Natural killer cell (primary cell): ENCODE data around the gene IRF3. TPM values are rescaled to one million over a fixed set of nuclear protein-coding genes. Genes with fewer than 3 reads are reported as not detected.

Source experiments
- ATAC-seq, 3 donors: fragments of 150-1000 bp in 2 of 3; fragments of 200-7000 bp in 1 of 3; cut with Tn5 transposase; 1 replicate in 1 of 3; 2 replicates in 2 of 3; pipeline ENCODE4 v1.10.0; 2021; ENCODE audit warnings: mild to moderate bottlenecking in 2 of 3, moderate library complexity in 2 of 3
- DNase-seq, 2 donors: peaks; one replicate each; pipeline versions ENCODE4 v3.0.0 to v3.0.0-alpha.2; 2013 to 2021; ENCODE audit warnings: mixed read lengths in 1 of 2
- H3K27ac ChIP-seq: one replicate; pipeline ENCODE4 v1.5.1; 2013; ENCODE audit warnings: mild to moderate bottlenecking, low read length
- H3K27me3 ChIP-seq: one replicate; pipeline ENCODE4 v1.6.1; 2013; ENCODE audit warnings: low read length; ENCODE audit not compliant: control insufficient read depth, insufficient read depth
- H3K36me3 ChIP-seq: one replicate; pipeline ENCODE4 v1.6.1; 2013; ENCODE audit warnings: low read length; ENCODE audit not compliant: control insufficient read depth, insufficient read depth
- H3K4me1 ChIP-seq: one replicate; pipeline ENCODE4 v1.6.1; 2013; ENCODE audit warnings: low read length; ENCODE audit not compliant: control insufficient read depth, insufficient read depth
- H3K4me3 ChIP-seq: one replicate; pipeline ENCODE4 v1.5.1; 2013; ENCODE audit warnings: low read length
- H3K9me3 ChIP-seq: one replicate; pipeline ENCODE4 v1.6.1; 2013; ENCODE audit warnings: low read length; ENCODE audit not compliant: control insufficient read depth, insufficient read depth
- H3K27ac Mint-ChIP-seq, 2 donors: one replicate each; pipeline ENCODE4 v1.8.0; 2022; ENCODE audit warnings: mild to moderate bottlenecking in 2 of 2, mixed read lengths in 2 of 2, moderate library complexity in 1 of 2
- H3K27me3 Mint-ChIP-seq, 2 donors: one replicate each; pipeline ENCODE4 v1.8.0; 2022; ENCODE audit warnings: low read depth in 2 of 2, mixed read lengths in 2 of 2
- H3K36me3 Mint-ChIP-seq: one replicate; pipeline ENCODE4 v1.8.0; 2022; ENCODE audit warnings: mixed read lengths
- H3K4me1 Mint-ChIP-seq, 2 donors: one replicate each; pipeline ENCODE4 v1.8.0; 2022; ENCODE audit warnings: mixed read lengths in 2 of 2
- H3K4me3 Mint-ChIP-seq: one replicate; pipeline ENCODE4 v1.8.0; 2022; ENCODE audit warnings: mild to moderate bottlenecking, moderate library complexity, mixed read lengths
- H3K9me3 Mint-ChIP-seq, 2 donors: one replicate each; pipeline ENCODE4 v1.8.0; 2022; ENCODE audit warnings: mixed read lengths in 2 of 2
- WGBS: methylation state at CpG from one replicate; pipeline ENCODE4 v1.1.7; 2013; ENCODE audit warnings: missing lambda C conversion rate; ENCODE audit not compliant: insufficient coverage; 5-methylcytosine and 5-hydroxymethylcytosine counted together
- intact Hi-C: fragments of 100-400 bp; cut with micrococcal nuclease; formaldehyde crosslinking; loops from one replicate; pipeline ENCODE4 v1.14.2; 2022
- total RNA-seq, 4 donors: library from RNA; stranded (reverse); fragments of 120-200 nt in 1 of 4; gene quantifications; one replicate each; pipeline versions ENCODE4 v1.2.3 to v1.2.4, GENCODE V29; 2013 to 2022
- TF ChIP-seq, protein P1 (sequence below): fragments of 200-600 bp; IDR thresholded peaks from one replicate; pipeline ENCODE4 v1.8.0; 2022; ENCODE audit warnings: antibody characterized with exemption

The IRF3 gene
- total RNA-seq, 3 donors from 2014 or later (not counting 1 experiment from before 2014, with no cell fraction given), result 176 to 184 (median 179) TPM

DNA sequence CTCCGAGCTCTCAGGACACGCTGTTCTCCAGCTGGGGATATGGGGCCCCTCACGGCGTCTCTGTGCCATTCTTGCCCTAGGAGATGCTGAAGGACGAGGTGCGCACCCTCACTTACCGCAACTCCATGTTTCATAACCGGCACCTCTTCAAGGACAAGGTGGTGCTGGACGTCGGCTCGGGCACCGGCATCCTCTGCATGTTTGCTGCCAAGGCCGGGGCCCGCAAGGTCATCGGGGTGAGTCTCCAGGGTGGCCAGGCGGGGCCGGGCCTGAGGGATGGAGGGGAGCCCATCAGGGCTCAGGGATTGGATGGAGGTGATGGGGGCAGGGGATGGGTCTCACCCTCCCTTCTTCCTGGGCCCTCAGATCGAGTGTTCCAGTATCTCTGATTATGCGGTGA lies 16.2 kb upstream of the IRF3 start:
- Histone ChIP-seq H3K36me3 (peaks cover 41% of the 10 kb centered on the region), H3K9me3 (no peaks in the 10 kb centered on the region), H3K4me3 (no peak overlapping the region), H3K27ac (no peak overlapping the region), H3K4me1 (peaks cover 28% of the 10 kb centered on the region), H3K27me3 (no peaks in the 10 kb centered on the region)
- Mint-ChIP-seq H3K27ac (no peak overlapping the region), H3K4me1 (peaks cover 14 to 38% of the 10 kb centered on the region in 2 donors), H3K27me3 (no peaks in the 10 kb centered on the region), H3K4me3 (no peak overlapping the region), H3K9me3 (no peaks in the 10 kb centered on the region), H3K36me3 (no peaks in the 10 kb centered on the region)
- no peak for ATAC-seq
- TF ChIP-seq, protein P1, sequence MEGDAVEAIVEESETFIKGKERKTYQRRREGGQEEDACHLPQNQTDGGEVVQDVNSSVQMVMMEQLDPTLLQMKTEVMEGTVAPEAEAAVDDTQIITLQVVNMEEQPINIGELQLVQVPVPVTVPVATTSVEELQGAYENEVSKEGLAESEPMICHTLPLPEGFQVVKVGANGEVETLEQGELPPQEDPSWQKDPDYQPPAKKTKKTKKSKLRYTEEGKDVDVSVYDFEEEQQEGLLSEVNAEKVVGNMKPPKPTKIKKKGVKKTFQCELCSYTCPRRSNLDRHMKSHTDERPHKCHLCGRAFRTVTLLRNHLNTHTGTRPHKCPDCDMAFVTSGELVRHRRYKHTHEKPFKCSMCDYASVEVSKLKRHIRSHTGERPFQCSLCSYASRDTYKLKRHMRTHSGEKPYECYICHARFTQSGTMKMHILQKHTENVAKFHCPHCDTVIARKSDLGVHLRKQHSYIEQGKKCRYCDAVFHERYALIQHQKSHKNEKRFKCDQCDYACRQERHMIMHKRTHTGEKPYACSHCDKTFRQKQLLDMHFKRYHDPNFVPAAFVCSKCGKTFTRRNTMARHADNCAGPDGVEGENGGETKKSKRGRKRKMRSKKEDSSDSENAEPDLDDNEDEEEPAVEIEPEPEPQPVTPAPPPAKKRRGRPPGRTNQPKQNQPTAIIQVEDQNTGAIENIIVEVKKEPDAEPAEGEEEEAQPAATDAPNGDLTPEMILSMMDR, result no peak
- 96% methylated on average over 19 of the region's 19 CpGs for WGBS
- intact Hi-C loops, result loop anchor here (2.0 kb wide), 2 partner anchors 17 to 113 kb away; partner anchors contain the start of genes BCL2L12 and IRF3
- DNase-seq, result peak in 1 of 2 donors; percentile 6

DNA sequence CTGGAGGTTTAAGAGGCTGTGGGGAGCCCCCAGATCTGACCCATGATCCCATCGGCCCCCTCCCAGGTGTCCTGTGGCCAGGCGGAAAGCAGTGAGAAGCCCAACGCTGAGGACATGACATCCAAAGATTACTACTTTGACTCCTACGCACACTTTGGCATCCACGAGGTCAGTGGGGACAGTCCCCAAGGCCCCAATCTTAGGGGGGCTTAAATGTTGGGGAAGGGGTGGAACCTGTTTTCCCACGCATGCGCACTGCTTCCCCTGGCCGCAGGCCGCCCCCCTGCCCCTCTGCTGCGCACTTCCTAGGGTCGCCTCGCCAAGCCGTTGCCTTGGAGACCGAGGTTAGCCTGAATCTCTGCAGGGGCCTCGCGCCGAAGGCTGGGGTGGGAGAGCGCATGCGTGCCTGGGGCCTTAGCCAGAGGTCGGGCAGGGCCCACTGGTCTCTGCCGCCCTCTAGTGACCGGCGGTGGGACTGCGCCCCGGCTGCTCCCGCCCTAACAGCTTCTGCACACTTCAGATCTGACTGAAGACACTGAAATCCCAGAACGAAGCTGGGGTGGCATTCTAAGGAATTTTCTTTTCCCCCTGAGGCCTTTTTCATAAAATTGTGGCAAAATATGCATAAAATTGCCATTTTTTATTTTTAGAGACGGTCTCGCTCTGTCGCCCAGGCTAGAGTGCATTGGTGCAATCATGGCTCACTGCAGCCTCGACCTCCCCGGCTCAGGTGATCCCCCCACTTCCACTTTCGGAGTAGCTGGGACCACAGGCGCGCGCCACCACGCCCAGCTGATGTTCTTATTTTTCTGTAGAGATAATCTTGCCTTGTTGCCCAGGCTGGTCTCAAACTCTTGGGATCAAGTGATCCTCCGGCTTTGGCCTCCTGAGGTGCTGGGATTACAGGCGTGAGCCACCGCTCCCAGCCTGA lies 15.0 kb upstream of the IRF3 start:
- H3K4me3 ChIP-seq, result no peak overlapping the region
- peaks cover 25 to 46% of the 10 kb centered on the region in 2 donors for H3K4me1 Mint-ChIP-seq
- TF ChIP-seq, protein P1, result peak; percentile 99
- no peaks in the 10 kb centered on the region for H3K9me3 ChIP-seq
- peaks cover 35% of the 10 kb centered on the region for H3K4me1 ChIP-seq
- no peaks in the 10 kb centered on the region for H3K9me3 Mint-ChIP-seq
- peak; percentile 17 to 55 (median 19) for ATAC-seq
- H3K4me3 Mint-ChIP-seq, result peak overlapping the region; percentile 37
- no peaks in the 10 kb centered on the region for H3K36me3 Mint-ChIP-seq
- peak; percentile 96 to 97 for DNase-seq
- intact Hi-C loops, result loop anchor here (1.0 to 2.0 kb wide), 5 partner anchors 16 to 454 kb away; partner anchors contain the start of genes BCL2L12 and IRF3
- H3K36me3 ChIP-seq, result peaks cover 35% of the 10 kb centered on the region
- peak overlapping the region; percentile 98 to 99 for H3K27ac Mint-ChIP-seq
- WGBS, result 37% methylated on average over 40 of the region's 40 CpGs
- H3K27ac ChIP-seq, result peak overlapping the region; percentile 47
- H3K27me3 ChIP-seq, result no peaks in the 10 kb centered on the region
- H3K27me3 Mint-ChIP-seq, result no peaks in the 10 kb centered on the region

DNA sequence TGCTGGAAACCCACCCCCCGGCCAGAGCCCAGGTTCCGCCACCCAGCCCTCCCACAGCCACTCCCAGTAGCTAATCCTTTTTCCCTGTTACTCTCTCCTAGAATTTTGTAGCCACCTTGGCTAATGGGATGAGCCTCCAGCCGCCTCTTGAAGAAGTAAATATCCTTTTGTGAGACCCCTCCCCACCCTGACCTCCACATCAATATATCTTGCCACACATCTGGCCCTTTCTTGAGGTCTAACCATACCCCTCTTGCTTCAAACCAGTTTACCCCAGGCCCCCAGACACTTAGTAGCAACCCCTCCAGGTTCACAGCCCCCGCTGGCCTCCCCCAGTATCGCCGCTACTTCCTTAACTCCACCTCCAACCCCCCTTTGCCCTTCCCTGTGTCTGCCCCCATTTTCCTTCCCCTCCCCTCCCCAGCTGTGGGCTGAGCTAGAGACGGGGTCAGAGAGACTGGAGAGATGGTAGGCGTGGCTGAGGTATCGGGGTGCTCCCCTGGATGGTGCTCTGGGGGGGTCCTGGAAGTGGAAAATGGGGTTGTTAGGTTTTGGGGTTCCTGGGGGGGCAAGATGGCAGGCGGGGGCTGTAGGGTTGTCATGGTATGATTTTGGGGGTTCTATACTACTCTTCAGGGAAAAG lies 14.2 kb upstream of the IRF3 start:
- WGBS, result 78% methylated on average over 8 of the region's 10 CpGs
- ATAC-seq, result no peak
- Histone ChIP-seq H3K27ac (peak overlapping the region; percentile 47), H3K9me3 (no peaks in the 10 kb centered on the region), H3K4me1 (peaks cover 39% of the 10 kb centered on the region), H3K36me3 (peaks cover 27% of the 10 kb centered on the region), H3K27me3 (no peaks in the 10 kb centered on the region), H3K4me3 (no peak overlapping the region)
- Mint-ChIP-seq H3K36me3 (no peaks in the 10 kb centered on the region), H3K27ac (peak overlapping the region; percentile 98 to 99), H3K27me3 (no peaks in the 10 kb centered on the region), H3K4me3 (no peak overlapping the region), H3K4me1 (peaks cover 25 to 43% of the 10 kb centered on the region in 2 donors), H3K9me3 (no peaks in the 10 kb centered on the region)
- no peak for DNase-seq
- intact Hi-C loops, result loop anchor here (1.0 to 5.0 kb wide), 8 partner anchors 15 to 454 kb away; partner anchors contain the start of genes BCL2L12, IRF3, PNKP and PRR12
- TF ChIP-seq, protein P1, result no peak
